GM12873 (cell line): ENCODE measurements around the gene ADCY5.

Experiments
- CTCF ChIP-seq: IDR thresholded peaks from 2 replicates; pipeline ENCODE4 v1.5.1; 2012; ENCODE audit warnings: low read depth, mild to moderate bottlenecking, moderate library complexity, low read length, control low read depth; ENCODE audit not compliant: insufficient read depth; ENCODE audit errors: missing control alignments

The ADCY5 gene

DNA sequence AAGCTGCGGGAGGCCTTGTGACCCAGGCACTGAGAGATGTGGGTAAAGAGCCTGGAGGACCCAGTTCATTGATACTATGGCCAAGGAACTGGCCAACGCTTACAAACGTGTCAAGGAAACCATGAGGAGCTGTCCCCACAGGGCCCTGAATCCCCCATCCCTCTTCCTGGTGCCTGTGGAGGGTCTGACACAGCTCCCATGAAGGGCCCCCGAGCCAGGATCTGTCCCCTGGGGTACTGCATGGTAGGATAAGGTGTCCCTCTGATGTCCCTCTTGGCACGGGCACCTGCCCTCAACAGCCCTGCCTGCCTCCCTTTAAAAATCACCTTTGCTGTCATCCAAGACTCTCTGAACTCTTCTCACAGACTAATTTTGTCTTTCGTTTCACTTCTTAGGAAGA is 122.4 kb downstream of the ADCY5 start:
- TF ChIP-seq CTCF = no peak

- TF ChIP-seq CTCF = no peak
These were observed 123.1 kb downstream of the ADCY5 start for GRCh38 chr3:123325766-123326256.

GRCh38 chr3:123324880-123325765 is 123.8 kb downstream of the ADCY5 start:
- TF ChIP-seq CTCF = no peak

- TF ChIP-seq CTCF = no peak
These were observed 125.1 kb downstream of the ADCY5 start for GRCh38 chr3:123323781-123324180.

GRCh38 chr3:123322866-123323265 is 126.0 kb downstream of the ADCY5 start:
- TF ChIP-seq CTCF = no peak

DNA sequence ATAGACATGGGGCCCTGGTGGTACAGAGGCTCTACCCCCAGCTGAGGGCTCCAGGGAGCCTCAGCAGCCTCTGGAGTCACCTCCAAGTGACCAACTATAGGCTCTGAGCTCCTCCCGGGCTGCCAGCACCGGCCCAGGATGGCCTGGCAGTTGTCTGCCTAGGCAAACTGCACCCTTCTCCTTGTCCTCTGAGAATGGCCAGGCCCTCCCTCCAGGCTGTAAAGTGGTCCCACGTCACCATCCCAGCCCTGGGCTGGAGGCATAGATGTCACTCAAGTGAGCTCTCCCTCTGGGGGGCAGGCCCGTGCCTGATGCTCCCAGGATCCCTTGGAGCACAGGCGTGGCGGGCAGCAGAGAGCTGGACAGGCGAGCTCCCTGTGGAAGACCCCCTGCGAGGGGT is 127.1 kb downstream of the ADCY5 start:
- TF ChIP-seq CTCF = no peak

GRCh38 chr3:123320221-123320620 is 128.7 kb downstream of the ADCY5 start:
- TF ChIP-seq CTCF = no peak
